Neural cell (in vitro differentiated cells): ENCODE data around the gene COQ2. TPM values are rescaled to one million over a fixed set of nuclear protein-coding genes. Genes with fewer than 3 reads are reported as not detected.
"Not testable (repeated sequence)": the region's sequence is repeated elsewhere in the genome, so short reads cannot be mapped to it uniquely, and the experiment has no call there.

Experiments used
- H2AFZ ChIP-seq: fragments of 200-600, 300-800 bp; sonication (generic), shearing (Covaris generic); 2 replicates; pipeline ENCODE4 v1.6.0; 2014; ENCODE audit warnings: low read depth, mild to moderate bottlenecking, antibody characterized with exemption, low read length, moderate library complexity
- H3F3A ChIP-seq: fragments of 200-600 bp; shearing (Covaris generic); 2 replicates; pipeline ENCODE4 v1.6.1; 2016; ENCODE audit warnings: mild to moderate bottlenecking, moderate library complexity, mixed read lengths, antibody characterized with exemption, low read length; ENCODE audit not compliant: insufficient read depth, poor library complexity, severe bottlenecking
- H3K27ac ChIP-seq: fragments of 200-600, 300-800 bp; sonication (generic), shearing (Covaris generic); 2 replicates; pipeline ENCODE4 v1.5.1; 2014; ENCODE audit warnings: mild to moderate bottlenecking, low read length, moderate library complexity
- H3K27me3 ChIP-seq: fragments of 300-800, 200-600 bp; sonication (generic), shearing (Covaris generic); 2 replicates; pipeline ENCODE4 v1.6.0; 2014; ENCODE audit warnings: mild to moderate bottlenecking, low read depth, low read length, moderate library complexity; ENCODE audit not compliant: insufficient read depth
- H3K36me3 ChIP-seq: fragments of 300-800, 200-600 bp; sonication (generic), shearing (Covaris generic); 2 replicates; pipeline ENCODE4 v1.5.1; 2014; ENCODE audit warnings: mild to moderate bottlenecking, antibody characterized with exemption, low read length, moderate library complexity; ENCODE audit not compliant: insufficient read depth
- H3K4me2 ChIP-seq: fragments of 300-800, 200-600 bp; sonication (generic), shearing (Covaris generic); 2 replicates; pipeline ENCODE4 v1.6.0; 2014; ENCODE audit warnings: mild to moderate bottlenecking, low read length
- H3K4me3 ChIP-seq: fragments of 300-800, 200-600 bp; sonication (generic), shearing (Covaris generic); 2 replicates; pipeline ENCODE4 v1.5.1; 2014; ENCODE audit warnings: mild to moderate bottlenecking, low read length, moderate library complexity
- H3K79me2 ChIP-seq: fragments of 200-600 bp; shearing (Covaris generic); replicated peaks from 2 replicates; pipeline ENCODE4 v1.6.0; 2014; ENCODE audit warnings: mild to moderate bottlenecking, low read length, moderate library complexity; ENCODE audit not compliant: insufficient read depth
- H3K9ac ChIP-seq: fragments of 300-800, 200-600 bp; sonication (generic), shearing (Covaris generic); 2 replicates; pipeline ENCODE4 v1.6.1; 2016; ENCODE audit warnings: mild to moderate bottlenecking, low read length, mixed read lengths
- H3K9me2 ChIP-seq: fragments of 200-600 bp; shearing (Covaris generic); 2 replicates; pipeline ENCODE4 v1.6.1; 2016; ENCODE audit warnings: mild to moderate bottlenecking, low read length, mixed read lengths; ENCODE audit not compliant: insufficient read depth
- H3K9me3 ChIP-seq: fragments of 200-600, 300-800 bp; sonication (generic), shearing (Covaris generic); 2 replicates; pipeline ENCODE4 v1.6.1; 2016; ENCODE audit warnings: mild to moderate bottlenecking, mixed run types, low read length, moderate library complexity, mixed read lengths
- H4K20me1 ChIP-seq: fragments of 200-600 bp; shearing (Covaris generic); 2 replicates; pipeline ENCODE4 v1.6.1; 2016; ENCODE audit warnings: mild to moderate bottlenecking, mixed run types; ENCODE audit not compliant: insufficient read depth
- CTCF ChIP-seq: fragments of 450-650 bp; IDR thresholded peaks from 2 replicates; pipeline ENCODE4 v1.5.1; 2014; ENCODE audit warnings: antibody characterized with exemption, mild to moderate bottlenecking, moderate library complexity; ENCODE audit not compliant: poor library complexity, severe bottlenecking
- EP300 ChIP-seq: fragments of 450-650 bp; conservative IDR thresholded peaks from 2 replicates; pipeline ENCODE4 v1.6.1; 2014; ENCODE audit warnings: antibody characterized with exemption, mild to moderate bottlenecking, moderate library complexity; ENCODE audit not compliant: poor library complexity, severe bottlenecking
- EZH2 ChIP-seq: fragments of 200-600, 300-800 bp; shearing (Covaris generic), sonication (generic); IDR thresholded peaks from 2 replicates; pipeline ENCODE4 v1.6.1; 2014; ENCODE audit warnings: antibody characterized with exemption, low read length, borderline replicate concordance, mild to moderate bottlenecking; ENCODE audit not compliant: insufficient read depth, poor library complexity, severe bottlenecking
- MXI1 ChIP-seq: fragments of 450-650 bp; conservative IDR thresholded peaks from 2 replicates; pipeline ENCODE4 v1.6.1; 2014; ENCODE audit warnings: antibody characterized with exemption, mild to moderate bottlenecking; ENCODE audit not compliant: poor library complexity, severe bottlenecking
- POLR2AphosphoS5 ChIP-seq: IDR thresholded peaks from 2 replicates; pipeline ENCODE4 v1.6.1; 2012
- RAD21 ChIP-seq: fragments of 450-650 bp; conservative IDR thresholded peaks from 2 replicates; pipeline ENCODE4 v1.6.1; 2014; ENCODE audit warnings: antibody characterized with exemption, mild to moderate bottlenecking, moderate library complexity
- REST ChIP-seq: IDR thresholded peaks from 2 replicates; pipeline ENCODE4 v1.6.1; 2012; ENCODE audit warnings: borderline replicate concordance
- SMC3 ChIP-seq: fragments of 450-650 bp; conservative IDR thresholded peaks from 2 replicates; pipeline ENCODE4 v1.6.1; 2014; ENCODE audit warnings: antibody characterized with exemption, mild to moderate bottlenecking, moderate library complexity; ENCODE audit not compliant: poor library complexity
- TAF1 ChIP-seq: IDR thresholded peaks from 2 replicates; pipeline ENCODE4 v1.6.1; 2012; ENCODE audit warnings: low read depth
- polyA plus RNA-seq: library from polyadenylated mRNA; depleted of rRNA; stranded (reverse); fragments of >200 nt; gene quantifications from 2 replicates; pipeline ENCODE4 v1.2.3, GENCODE V29; 2014

Gene COQ2
- polyA plus RNA-seq, 1 donor from 2014 or later, result 19.8 TPM

- not testable (repeated sequence) for H3F3A ChIP-seq, H3K4me3 ChIP-seq, H3K27ac ChIP-seq, H3K9ac ChIP-seq, H3K4me2 ChIP-seq, H3K9me2 ChIP-seq, H3K79me2 ChIP-seq, H4K20me1 ChIP-seq, H2AFZ ChIP-seq, H3K27me3 ChIP-seq, H3K36me3 ChIP-seq, H3K9me3 ChIP-seq
Measured at GRCh38 chr4:83325306-83325705, 40.7 kb upstream of the COQ2 start.

- no peak overlapping the region for H3K9ac ChIP-seq
- H3K36me3 ChIP-seq, result no peaks in the 10 kb centered on the region
- H3K9me2 ChIP-seq, result no peaks in the 10 kb centered on the region
- no peaks in the 10 kb centered on the region for H4K20me1 ChIP-seq
- H3K4me3 ChIP-seq, result no peak overlapping the region
- H3K9me3 ChIP-seq, result no peaks in the 10 kb centered on the region
- no peak overlapping the region for H2AFZ ChIP-seq
- no peaks in the 10 kb centered on the region for H3K27me3 ChIP-seq
- no peak overlapping the region for H3K4me2 ChIP-seq
- H3K27ac ChIP-seq, result no peak overlapping the region
- TF ChIP-seq RAD21 (no peak), TAF1 (no peak), SMC3 (no peak), EP300 (no peak), CTCF (no peak), EZH2 (no peak), REST (no peak), MXI1 (no peak), POLR2AphosphoS5 (no peak)
- no peaks in the 10 kb centered on the region for H3K79me2 ChIP-seq
- H3F3A ChIP-seq, result no peaks in the 10 kb centered on the region
Measured at GRCh38 chr4:83323136-83323535, 38.5 kb upstream of the COQ2 start.

- no peaks in the 10 kb centered on the region for H3F3A ChIP-seq
- no peaks in the 10 kb centered on the region for H3K79me2 ChIP-seq
- H3K4me2 ChIP-seq, result no peak overlapping the region
- no peaks in the 10 kb centered on the region for H3K27me3 ChIP-seq
- no peaks in the 10 kb centered on the region for H3K9me3 ChIP-seq
- no peak overlapping the region for H3K27ac ChIP-seq
- no peak overlapping the region for H2AFZ ChIP-seq
- H4K20me1 ChIP-seq, result no peaks in the 10 kb centered on the region
- H3K4me3 ChIP-seq, result no peak overlapping the region
- no peaks in the 10 kb centered on the region for H3K36me3 ChIP-seq
- H3K9me2 ChIP-seq, result no peaks in the 10 kb centered on the region
- TF ChIP-seq POLR2AphosphoS5, result no peak
- TF ChIP-seq EP300, result no peak
- TF ChIP-seq EZH2, result no peak
- TF ChIP-seq CTCF, result no peak
- TF ChIP-seq TAF1, result no peak
- TF ChIP-seq SMC3, result no peak
- no peak for TF ChIP-seq RAD21
- no peak for TF ChIP-seq MXI1
- TF ChIP-seq REST, result no peak
- H3K9ac ChIP-seq, result no peak overlapping the region
Measured at GRCh38 chr4:83320548-83320947, 36.0 kb upstream of the COQ2 start.
